Ovary (tissue), 3 donors: ENCODE data around the gene PCNX1.

ENCODE experiments used
- CTCF ChIP-seq, 3 donors: fragments of 450-650 bp in 2 of 3; fragments of 200-600 bp in 1 of 3; IDR thresholded peaks; one replicate each; pipeline versions ENCODE4 v1.5.1 to v1.8.0; 2016 to 2022; ENCODE audit warnings: antibody characterized with exemption in 3 of 3, mild to moderate bottlenecking in 1 of 3
- POLR2A ChIP-seq: fragments of 450-650 bp; IDR thresholded peaks from one replicate; pipeline ENCODE4 v1.6.1; 2017; ENCODE audit warnings: antibody characterized with exemption, mild to moderate bottlenecking, moderate library complexity
- donor health status: DM: no; HTN: no; CAD: no.

- TF ChIP-seq CTCF (IDR thresholded peaks at IDR 0.05) = no peak
- no peak for TF ChIP-seq POLR2A
These were observed 13.4 kb upstream of the PCNX1 start for GRCh38 chr14:70893858-70894291.
